Esophagus muscularis mucosa (tissue), 4 donors: ENCODE measurements around the gene MSI2. TPM values are rescaled to one million over a fixed set of nuclear protein-coding genes. Genes with fewer than 3 reads are reported as not detected.

Experiments used
- DNase-seq: peaks from one replicate; pipeline ENCODE4 v3.0.0-alpha.2; 2017; ENCODE audit errors: extremely low spot score
- H3K27ac ChIP-seq, 4 donors: fragments of 200-600 bp; sonication (generic); replicated peaks in 1 of 4; 1 replicate in 3 of 4; 2 replicates in 1 of 4; pipeline ENCODE4 v1.5.1; 2016 to 2019; ENCODE audit warnings: mild to moderate bottlenecking in 1 of 4
- H3K27me3 ChIP-seq, 4 donors: fragments of 200-600 bp; sonication (generic); one replicate each; pipeline versions ENCODE4 v1.5.1 to v1.6.0; 2016 to 2019
- H3K36me3 ChIP-seq, 4 donors: fragments of 200-600 bp; sonication (generic); one replicate each; pipeline ENCODE4 v1.5.1; 2016 to 2019
- H3K4me1 ChIP-seq, 4 donors: fragments of 200-600 bp; sonication (generic); one replicate each; pipeline ENCODE4 v1.5.1; 2016 to 2019
- H3K4me3 ChIP-seq, 4 donors: fragments of 200-600 bp; sonication (generic); 1 replicate in 2 of 4; 2 replicates in 2 of 4; pipeline ENCODE4 v1.5.1; 2016 to 2019; ENCODE audit warnings: mild to moderate bottlenecking in 4 of 4, moderate library complexity in 1 of 4
- H3K9me3 ChIP-seq, 4 donors: fragments of 200-600 bp; sonication (generic); 1 replicate in 3 of 4; 2 replicates in 1 of 4; pipeline ENCODE4 v1.5.1; 2016 to 2019
- EP300 ChIP-seq: sonication (generic); formaldehyde crosslinking; IDR thresholded peaks from one replicate; pipeline ENCODE4 v1.6.1; 2017; ENCODE audit warnings: antibody characterized with exemption
- POLR2A ChIP-seq: fragments of 450-650 bp; IDR thresholded peaks from one replicate; pipeline ENCODE4 v1.6.1; 2017; ENCODE audit warnings: antibody characterized with exemption, moderate library complexity, mild to moderate bottlenecking, low read depth
- POLR2AphosphoS5 ChIP-seq, 2 donors: sonication (generic); formaldehyde crosslinking; IDR thresholded peaks; one replicate each; pipeline ENCODE4 v1.6.1; 2017; ENCODE audit warnings: antibody characterized with exemption in 2 of 2
- WGBS: methylation state at CpG from one replicate; pipeline ENCODE4 v1.1.5; 2018; 5-methylcytosine and 5-hydroxymethylcytosine counted together
- intact Hi-C: fragments of 100-400 bp; cut with DNase I; formaldehyde crosslinking; loops from one replicate; pipeline ENCODE4 v1.15.1; 2023
- total RNA-seq, 4 donors: library from RNA; depleted of rRNA; stranded (reverse); fragments of >200 nt; gene quantifications; one replicate each; pipeline versions ENCODE4 v1.1.0 to v1.2.1, GENCODE V29; 2016
- TF ChIP-seq, protein P1 (sequence below), 3 experiments: fragments of 200-600 bp in 2 of 3; fragments of 450-650 bp in 1 of 3; sonication (generic) in 2 of 3; IDR thresholded peaks; one replicate each; pipeline ENCODE4 v1.5.1; 2017 to 2019; ENCODE audit warnings: antibody characterized with exemption in 3 of 3, mild to moderate bottlenecking in 2 of 3, moderate library complexity in 1 of 3

MSI2 gene
- total RNA-seq, 4 donors from 2014 or later: 28.8 to 39.0 (median 29.6) TPM

- no peak overlapping the region for H3K27ac ChIP-seq
- H3K27me3 ChIP-seq: no peaks in the 10 kb centered on the region
- intact Hi-C loops: no loop called here
- H3K36me3 ChIP-seq: no peaks in the 10 kb centered on the region
- TF ChIP-seq, protein P1, sequence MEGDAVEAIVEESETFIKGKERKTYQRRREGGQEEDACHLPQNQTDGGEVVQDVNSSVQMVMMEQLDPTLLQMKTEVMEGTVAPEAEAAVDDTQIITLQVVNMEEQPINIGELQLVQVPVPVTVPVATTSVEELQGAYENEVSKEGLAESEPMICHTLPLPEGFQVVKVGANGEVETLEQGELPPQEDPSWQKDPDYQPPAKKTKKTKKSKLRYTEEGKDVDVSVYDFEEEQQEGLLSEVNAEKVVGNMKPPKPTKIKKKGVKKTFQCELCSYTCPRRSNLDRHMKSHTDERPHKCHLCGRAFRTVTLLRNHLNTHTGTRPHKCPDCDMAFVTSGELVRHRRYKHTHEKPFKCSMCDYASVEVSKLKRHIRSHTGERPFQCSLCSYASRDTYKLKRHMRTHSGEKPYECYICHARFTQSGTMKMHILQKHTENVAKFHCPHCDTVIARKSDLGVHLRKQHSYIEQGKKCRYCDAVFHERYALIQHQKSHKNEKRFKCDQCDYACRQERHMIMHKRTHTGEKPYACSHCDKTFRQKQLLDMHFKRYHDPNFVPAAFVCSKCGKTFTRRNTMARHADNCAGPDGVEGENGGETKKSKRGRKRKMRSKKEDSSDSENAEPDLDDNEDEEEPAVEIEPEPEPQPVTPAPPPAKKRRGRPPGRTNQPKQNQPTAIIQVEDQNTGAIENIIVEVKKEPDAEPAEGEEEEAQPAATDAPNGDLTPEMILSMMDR (IDR thresholded peaks at IDR 0.05): no peak
- TF ChIP-seq EP300 (no peak), POLR2AphosphoS5 (IDR thresholded peaks at IDR 0.05) (no peak)
- peaks cover 0 to 19% (median 5%) of the 10 kb centered on the region in 4 donors for H3K4me1 ChIP-seq
- 88% methylated on average over 2 of the region's 2 CpGs for WGBS
- no peak overlapping the region for H3K4me3 ChIP-seq
- DNase-seq: no peak
- no peaks in the 10 kb centered on the region for H3K9me3 ChIP-seq
Observed at GRCh38 chr17:57457188-57457587, 200.9 kb downstream of the MSI2 start.

DNA sequence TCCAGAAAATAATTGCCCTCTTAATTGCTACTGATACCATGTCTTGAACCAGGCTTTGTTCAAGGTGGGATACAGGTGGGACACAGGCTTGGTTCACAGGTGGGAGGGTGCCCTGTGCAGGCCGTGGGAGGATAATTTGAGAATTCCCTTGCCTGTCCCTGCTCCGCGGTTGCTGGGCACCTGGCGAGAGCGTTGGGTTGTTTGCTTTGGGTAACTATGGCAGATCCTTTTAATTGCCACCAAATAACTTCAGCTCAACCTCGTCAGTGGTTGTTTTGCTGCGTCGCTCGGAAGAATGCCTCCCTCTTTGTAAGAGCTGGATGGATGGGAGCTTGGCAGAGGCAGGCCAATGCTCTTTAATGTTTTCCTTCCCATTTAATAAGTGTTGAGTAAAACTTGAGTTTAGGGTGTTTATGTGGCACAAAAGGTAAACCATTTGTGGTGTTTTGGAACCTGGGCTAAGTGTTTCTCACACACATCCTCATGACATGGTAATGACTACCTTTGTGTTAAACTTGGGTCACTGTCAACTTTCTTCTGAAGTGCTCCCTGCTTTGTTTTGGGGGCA is 202.5 kb downstream of the MSI2 start:
- 94% methylated on average over 9 of the region's 9 CpGs for WGBS
- Histone ChIP-seq H3K27me3 (no peaks in the 10 kb centered on the region), H3K9me3 (no peaks in the 10 kb centered on the region), H3K27ac (no peak overlapping the region), H3K4me1 (peaks cover 0 to 19% (median 5%) of the 10 kb centered on the region in 4 donors), H3K36me3 (no peaks in the 10 kb centered on the region), H3K4me3 (no peak overlapping the region)
- TF ChIP-seq EP300 (no peak), POLR2AphosphoS5 (IDR thresholded peaks at IDR 0.05) (no peak), POLR2A (no peak)
- TF ChIP-seq, protein P1 (IDR thresholded peaks at IDR 0.05): no peak
- intact Hi-C loops: no loop called here
- no peak for DNase-seq

- no peak for DNase-seq
- H3K36me3 ChIP-seq: no peaks in the 10 kb centered on the region
- no peaks in the 10 kb centered on the region for H3K9me3 ChIP-seq
- intact Hi-C loops: no loop called here
- no peak for TF ChIP-seq POLR2AphosphoS5 (IDR thresholded peaks at IDR 0.05)
- no peak for TF ChIP-seq POLR2A
- TF ChIP-seq, protein P1 (IDR thresholded peaks at IDR 0.05): no peak
- no peak for TF ChIP-seq EP300
- 90% methylated on average over 12 of the region's 12 CpGs for WGBS
- H3K4me3 ChIP-seq: no peak overlapping the region
- no peak overlapping the region for H3K27ac ChIP-seq
- no peaks in the 10 kb centered on the region for H3K27me3 ChIP-seq
- peaks cover 0 to 19% (median 7%) of the 10 kb centered on the region in 4 donors for H3K4me1 ChIP-seq
Observed at GRCh38 chr17:57459286-57459915, 203.1 kb downstream of the MSI2 start.

GRCh38 chr17:57461082-57461481 is 204.8 kb downstream of the MSI2 start:
- H3K27me3 ChIP-seq: no peaks in the 10 kb centered on the region
- peaks cover 0 to 8% (median 4%) of the 10 kb centered on the region in 4 donors for H3K4me1 ChIP-seq
- H3K9me3 ChIP-seq: no peaks in the 10 kb centered on the region
- intact Hi-C loops: no loop called here
- no peaks in the 10 kb centered on the region for H3K36me3 ChIP-seq
- H3K27ac ChIP-seq: no peak overlapping the region
- DNase-seq: no peak
- 85% methylated on average over 6 of the region's 6 CpGs for WGBS
- H3K4me3 ChIP-seq: no peak overlapping the region
- TF ChIP-seq POLR2A: no peak

- no peaks in the 10 kb centered on the region for H3K27me3 ChIP-seq
- no peaks in the 10 kb centered on the region for H3K36me3 ChIP-seq
- peaks cover 0 to 8% (median 2%) of the 10 kb centered on the region in 4 donors for H3K4me1 ChIP-seq
- no peaks in the 10 kb centered on the region for H3K9me3 ChIP-seq
- H3K27ac ChIP-seq: no peak overlapping the region
- intact Hi-C loops: no loop called here
- 96% methylated on average over 4 of the region's 4 CpGs for WGBS
- no peak for DNase-seq
- TF ChIP-seq, protein P1 (IDR thresholded peaks at IDR 0.05): no peak
- TF ChIP-seq POLR2A: no peak
- no peak for TF ChIP-seq POLR2AphosphoS5 (IDR thresholded peaks at IDR 0.05)
- TF ChIP-seq EP300: no peak
- no peak overlapping the region for H3K4me3 ChIP-seq
Observed at GRCh38 chr17:57462007-57462579, 205.8 kb downstream of the MSI2 start.
